PC-3 (cell line): ENCODE measurements around the gene ICE1. TPM values are rescaled to one million over a fixed set of nuclear protein-coding genes. Genes with fewer than 3 reads are reported as not detected.

ENCODE experiments used
- ATAC-seq: fragments of 200-7000 bp; cut with Tn5 transposase; 2 replicates; pipeline ENCODE4 v1.9.1; 2020; ENCODE audit warnings: mild to moderate bottlenecking, moderate library complexity
- BruUV-seq: library from RNA; stranded (reverse); fragments of 400-500 nt; replicated peaks from 2 replicates; lab custom pipeline; 2021; lab: Mats Ljungman, UMichigan
- CTCF ChIA-PET: fragments of 300-600 bp; sonication (Branson Sonifier 250); formaldehyde crosslinking; loops from one replicate; lab custom pipeline; 2022; ENCODE audit warnings: antibody characterized with exemption; lab: Charles Lee
- POLR2A ChIA-PET: fragments of 300-600 bp; sonication (Branson Sonifier 250); formaldehyde crosslinking; loops from one replicate; lab custom pipeline; 2022; ENCODE audit warnings: antibody characterized with exemption; ENCODE audit not compliant: unreplicated experiment; lab: Charles Lee
- DNase-seq: peaks from one replicate; pipeline ENCODE4 v3.0.0-alpha.2; 2015
- H2AFZ ChIP-seq: fragments of 300-600 bp; sonication (generic); 2 replicates; pipeline ENCODE4 v1.6.0; 2016; ENCODE audit warnings: antibody characterized with exemption, low read length
- H3F3A ChIP-seq: fragments of 300-600 bp; sonication (generic); one replicate; pipeline ENCODE4 v1.6.0; 2017; ENCODE audit warnings: antibody characterized with exemption, low read length, control low read depth, mild to moderate bottlenecking; ENCODE audit not compliant: unreplicated experiment
- H3K27ac ChIP-seq: fragments of 300-600 bp; sonication (generic); 2 replicates; pipeline ENCODE4 v1.5.1; 2016; ENCODE audit warnings: mild to moderate bottlenecking, low read length
- H3K27me3 ChIP-seq: fragments of 300-600 bp; sonication (generic); 2 replicates; pipeline ENCODE4 v1.6.1; 2016; ENCODE audit warnings: low read length, mixed read lengths
- H3K36me3 ChIP-seq: fragments of 300-600 bp; sonication (generic); 2 replicates; pipeline ENCODE4 v1.6.1; 2016; ENCODE audit warnings: low read depth, mixed run types, low read length, mixed read lengths
- H3K4me1 ChIP-seq: fragments of 300-600 bp; sonication (generic); 2 replicates; pipeline ENCODE4 v1.5.1; 2016; ENCODE audit warnings: low read length; ENCODE audit not compliant: insufficient read depth
- H3K4me2 ChIP-seq: fragments of 300-600 bp; sonication (generic); 2 replicates; pipeline ENCODE4 v1.6.0; 2016; ENCODE audit warnings: low read length
- H3K4me3 ChIP-seq: fragments of 300-600 bp; sonication (generic); 2 replicates; pipeline ENCODE4 v1.5.1; 2016; ENCODE audit warnings: mild to moderate bottlenecking, low read length, mixed read lengths
- H3K79me2 ChIP-seq: fragments of 300-600 bp; sonication (generic); 2 replicates; pipeline ENCODE4 v1.6.1; 2017; ENCODE audit warnings: low read length, mixed read lengths
- H3K9ac ChIP-seq: fragments of 300-600 bp; sonication (generic); 2 replicates; pipeline ENCODE4 v1.6.0; 2016; ENCODE audit warnings: mild to moderate bottlenecking, low read length
- H3K9me2 ChIP-seq: fragments of 300-600 bp; sonication (generic); replicated peaks from 2 replicates; pipeline ENCODE4 v1.6.1; 2016; ENCODE audit warnings: mixed run types, low read length, mixed read lengths
- H3K9me3 ChIP-seq: fragments of 300-600 bp; sonication (generic); 2 replicates; pipeline ENCODE4 v1.6.1; 2016; ENCODE audit warnings: low read length, mixed read lengths
- H4K20me1 ChIP-seq: fragments of 300-600 bp; sonication (generic); 2 replicates; pipeline ENCODE4 v1.6.1; 2016; ENCODE audit warnings: low read length, mixed read lengths
- CTCF ChIP-seq: fragments of 300-600 bp; sonication (generic); conservative IDR thresholded peaks from 2 replicates; pipeline ENCODE4 v1.5.1; 2017; ENCODE audit warnings: antibody characterized with exemption, low read depth, mild to moderate bottlenecking, low read length
- EZH2 ChIP-seq: fragments of 300-600 bp; sonication (generic); IDR thresholded peaks from one replicate; pipeline ENCODE4 v1.6.1; 2017; ENCODE audit warnings: antibody characterized with exemption, mild to moderate bottlenecking, low read length; ENCODE audit not compliant: unreplicated experiment
- EZH2phosphoT487 ChIP-seq: fragments of 300-600 bp; sonication (generic); IDR thresholded peaks from 2 replicates; pipeline ENCODE4 v1.6.1; 2018; ENCODE audit warnings: mild to moderate bottlenecking, antibody characterized with exemption, low read length, borderline replicate concordance
- intact Hi-C: fragments of 100-400 bp; cut with micrococcal nuclease; formaldehyde crosslinking; loops from 2 replicates; pipeline ENCODE4 v1.9.0; 2023
- total RNA-seq: library from RNA; depleted of rRNA; stranded (reverse); fragments of >200 nt; gene quantifications from 2 replicates; pipeline ENCODE4 v1.2.3, GENCODE V29; 2014

The ICE1 gene
- total RNA-seq, 1 experiment from 2014 or later: 21.9 TPM

DNA sequence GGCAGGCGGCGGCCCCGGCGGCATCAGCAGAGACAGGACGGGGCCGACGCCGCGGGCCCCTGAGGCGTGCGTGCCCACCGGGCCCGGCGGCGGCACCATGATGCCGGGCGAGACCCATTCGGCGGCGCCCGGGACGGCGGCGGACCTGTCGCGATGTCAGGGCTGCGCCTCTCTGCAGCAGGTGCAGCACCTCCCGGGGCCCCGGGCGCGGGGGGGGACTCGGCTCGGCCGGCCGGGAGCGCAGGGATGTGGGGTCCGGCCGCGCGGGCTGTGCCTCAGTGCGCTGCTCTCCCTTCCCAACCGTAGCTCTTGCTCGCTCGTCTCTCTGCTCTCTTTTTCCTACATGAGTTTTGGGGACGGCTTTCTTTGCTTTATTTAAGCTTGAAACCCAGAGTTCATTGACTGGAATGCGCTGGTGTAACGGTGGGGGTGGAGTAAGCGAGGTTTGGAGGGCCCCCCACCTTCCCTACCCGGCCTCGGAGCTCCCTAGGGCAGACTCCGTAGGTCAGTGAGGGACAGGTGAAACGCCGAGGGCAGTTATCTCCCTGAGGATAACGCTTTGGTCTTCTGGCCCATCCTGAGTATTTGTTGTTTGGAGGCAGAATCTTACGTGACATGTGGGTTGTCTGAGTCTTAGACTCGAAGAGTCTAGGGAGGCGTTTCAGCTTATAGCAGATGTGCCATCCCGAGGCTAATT is 490 bp downstream of the ICE1 start:
- POLR2A ChIA-PET: interaction anchor here (0.6 kb wide), 1 partner anchor 1403 kb away, joined by 3 read pairs; no protein-coding TSS in a partner anchor
- ATAC-seq: peak; percentile 11

DNA sequence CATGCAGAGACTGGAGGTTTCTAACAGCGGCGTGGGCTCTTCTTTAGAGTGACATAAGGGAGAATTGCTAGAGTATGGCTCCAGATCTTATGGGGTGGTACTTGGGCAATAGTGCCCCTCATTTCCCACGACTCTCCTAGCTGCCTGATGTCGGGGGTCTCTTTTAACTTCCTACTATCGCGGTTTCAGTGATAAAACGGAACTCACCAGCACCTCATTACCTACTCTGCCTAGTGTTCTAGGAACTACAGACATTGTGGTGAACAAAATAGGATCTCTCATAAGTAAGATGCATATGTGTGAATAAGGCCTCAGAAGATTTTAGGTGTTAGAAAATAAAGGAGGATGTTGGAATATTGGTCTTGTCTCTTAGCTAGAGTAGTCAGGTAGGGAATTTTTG is 1.1 kb downstream of the ICE1 start:
- no peaks in the 10 kb centered on the region for H3K27me3 ChIP-seq
- peaks cover 38% of the 10 kb centered on the region for H4K20me1 ChIP-seq
- no TSS peak for BruUV-seq
- ChIA-PET POLR2A (no interaction called here), CTCF (no interaction called here)
- peaks cover 61% of the 10 kb centered on the region for H3K79me2 ChIP-seq
- H3K4me3 ChIP-seq: peak overlapping the region; percentile 98
- DNase-seq: no peak
- no peak overlapping the region for H2AFZ ChIP-seq
- no peak for ATAC-seq
- H3K4me1 ChIP-seq: peaks cover 35% of the 10 kb centered on the region
- H3F3A ChIP-seq: no peaks in the 10 kb centered on the region
- H3K36me3 ChIP-seq: no peaks in the 10 kb centered on the region; the same call in 1 of the 2 replicates
- peak overlapping the region; percentile 89 for H3K9ac ChIP-seq
- TF ChIP-seq EZH2: no peak
- TF ChIP-seq CTCF: no peak
- intact Hi-C loops: loop anchor here (5.0 to 10.0 kb wide), 2 partner anchors 86 to 149 kb away; no protein-coding TSS in a partner anchor
- H3K4me2 ChIP-seq: peak overlapping the region; percentile 100
- H3K27ac ChIP-seq: no peak overlapping the region
- no peaks in the 10 kb centered on the region for H3K9me2 ChIP-seq
- no peaks in the 10 kb centered on the region for H3K9me3 ChIP-seq

More for the DNA sequence above, 490 bp downstream of the ICE1 start:
- CTCF ChIA-PET: no interaction called here
- Histone ChIP-seq H3K79me2 (peaks cover 54% of the 10 kb centered on the region), H3K27ac (peak overlapping the region; percentile 88; the same call in 1 of the 2 replicates), H3K9ac (peak overlapping the region; percentile 89), H3K27me3 (no peaks in the 10 kb centered on the region), H4K20me1 (peaks cover 36% of the 10 kb centered on the region), H3K36me3 (no peaks in the 10 kb centered on the region; the same call in 1 of the 2 replicates), H3K4me3 (peak overlapping the region; percentile 98), H3K4me1 (peaks cover 35% of the 10 kb centered on the region), H3K9me2 (no peaks in the 10 kb centered on the region), H2AFZ (peak overlapping the region; percentile 66), H3K9me3 (no peaks in the 10 kb centered on the region), H3K4me2 (peak overlapping the region; percentile 100), H3F3A (no peaks in the 10 kb centered on the region)
- intact Hi-C loops: loop anchor here (5.0 to 10.0 kb wide), 2 partner anchors 86 to 148 kb away; no protein-coding TSS in a partner anchor
- TF ChIP-seq EZH2phosphoT487: no peak
- no peak for TF ChIP-seq EZH2
- TF ChIP-seq CTCF: no peak
- BruUV-seq: no TSS peak
- no peak for DNase-seq

DNA sequence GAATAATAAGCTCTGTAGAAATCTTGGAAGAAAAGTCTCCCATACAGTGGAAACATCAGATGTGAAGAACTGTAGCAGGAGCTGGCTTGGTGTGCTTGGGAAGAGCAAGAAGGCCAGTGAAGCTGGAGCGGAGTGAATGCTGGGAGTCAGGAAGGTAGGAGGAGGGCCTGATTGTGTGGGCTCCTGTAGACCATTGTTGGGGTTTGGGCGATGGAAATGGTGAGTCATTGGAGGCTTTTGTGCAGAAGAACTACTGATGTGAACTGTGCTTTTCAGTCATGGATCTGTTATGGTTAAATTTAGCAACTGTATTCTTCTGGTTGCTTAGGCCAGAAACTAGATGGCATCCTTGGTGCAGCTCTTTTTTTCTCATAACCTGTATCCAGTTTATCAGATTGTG is 2.3 kb downstream of the ICE1 start:
- Histone ChIP-seq H3K27ac (no peak overlapping the region), H4K20me1 (peaks cover 41% of the 10 kb centered on the region), H3K36me3 (no peaks in the 10 kb centered on the region; the same call in 1 of the 2 replicates), H3K9me3 (no peaks in the 10 kb centered on the region), H3K4me1 (peaks cover 32% of the 10 kb centered on the region), H3K79me2 (peaks cover 72% of the 10 kb centered on the region), H3K9ac (no peak overlapping the region), H3F3A (no peaks in the 10 kb centered on the region), H3K9me2 (no peaks in the 10 kb centered on the region), H2AFZ (no peak overlapping the region), H3K4me3 (peak overlapping the region; percentile 98; the same call in 1 of the 2 replicates), H3K27me3 (no peaks in the 10 kb centered on the region), H3K4me2 (peak overlapping the region; percentile 100)
- BruUV-seq: no TSS peak
- DNase-seq: no peak
- intact Hi-C loops: loop anchor here (5.0 to 10.0 kb wide), 2 partner anchors 87 to 150 kb away; no protein-coding TSS in a partner anchor
- ChIA-PET POLR2A (no interaction called here), CTCF (no interaction called here)
- ATAC-seq: no peak
- TF ChIP-seq EZH2phosphoT487 (no peak), EZH2 (no peak)
